Heart left ventricle (tissue), 16 donors: ENCODE data around the gene CYP26A1. TPM values are rescaled to one million over a fixed set of nuclear protein-coding genes. Genes with fewer than 3 reads are reported as not detected.

Experiments used
- ATAC-seq, 4 donors: fragments of 200-7000 bp; cut with Tn5 transposase; one replicate each; pipeline ENCODE4 v1.9.1; 2020 to 2022; ENCODE audit warnings: moderate library complexity in 4 of 4, mild to moderate bottlenecking in 3 of 4, moderate number of reproducible peaks in 1 of 4
- DNase-seq, 5 donors: peaks; one replicate each; pipeline ENCODE4 v3.0.0-alpha.2; 2020
- H3K27ac ChIP-seq, 12 donors: fragments of 200-600 bp; sonication (generic) in 4 of 12; one replicate each; pipeline versions ENCODE4 v1.5.0 to v1.8.0; 2016 to 2022; ENCODE audit warnings: mild to moderate bottlenecking in 2 of 12
- H3K27me3 ChIP-seq, 9 donors: fragments of 200-600 bp; sonication (generic) in 2 of 9; one replicate each; pipeline versions ENCODE4 v1.5.1 to v1.8.0; 2016 to 2022; ENCODE audit warnings: mild to moderate bottlenecking in 3 of 9
- H3K36me3 ChIP-seq, 9 donors: fragments of 200-600 bp; sonication (generic) in 2 of 9; one replicate each; pipeline versions ENCODE4 v1.5.0 to v1.8.0; 2018 to 2022; ENCODE audit warnings: mild to moderate bottlenecking in 2 of 9
- H3K4me1 ChIP-seq, 12 donors: fragments of 200-600 bp; sonication (generic) in 4 of 12; one replicate each; pipeline versions ENCODE4 v1.5.0 to v1.8.0; 2016 to 2022; ENCODE audit warnings: mild to moderate bottlenecking in 3 of 12
- H3K4me3 ChIP-seq, 12 donors: fragments of 200-600 bp; sonication (generic) in 4 of 12; one replicate each; pipeline versions ENCODE4 v1.5.0 to v1.8.0; 2017 to 2022; ENCODE audit warnings: mild to moderate bottlenecking in 9 of 12, moderate library complexity in 4 of 12
- H3K9me3 ChIP-seq, 12 donors: fragments of 200-600 bp; sonication (generic) in 4 of 12; one replicate each; pipeline versions ENCODE4 v1.5.0 to v1.8.0; 2016 to 2022; ENCODE audit warnings: mild to moderate bottlenecking in 1 of 12
- CTCF ChIP-seq, 12 donors: fragments of 200-600 bp; sonication (generic) in 4 of 12; IDR thresholded peaks; one replicate each; pipeline versions ENCODE4 v1.5.0 to v1.8.0; 2018 to 2022; ENCODE audit warnings: antibody characterized with exemption in 12 of 12, mild to moderate bottlenecking in 5 of 12
- POLR2A ChIP-seq, 2 donors: fragments of 450-650 bp; IDR thresholded peaks; one replicate each; pipeline ENCODE4 v1.6.1; 2017; ENCODE audit warnings: antibody characterized with exemption in 2 of 2, mild to moderate bottlenecking in 2 of 2, moderate library complexity in 2 of 2
- WGBS, 4 donors: extraction: QIAGEN DNeasy Blood & Tissue Kit in 2 of 4; methylation state at CpG; one replicate each; pipeline versions ENCODE4 v1.1.5 to v1.1.7; 2013 to 2018; 5-methylcytosine and 5-hydroxymethylcytosine counted together
- intact Hi-C, 10 donors: fragments of 100-400 bp; cut with DNase I; formaldehyde crosslinking; loops; one replicate each; pipeline versions ENCODE4 v1.11.1 to v1.14.2; 2022
- polyA plus RNA-seq, 2 donors: library from polyadenylated mRNA; stranded (reverse); fragments of 200-250 nt; gene quantifications; one replicate each; pipeline ENCODE4 v1.2.3, GENCODE V29; 2013
- total RNA-seq, 9 donors: library from RNA; depleted of rRNA in 2 of 9; stranded (reverse); fragments of >200 nt in 2 of 9; fragmentation: NEBNext Ultra II Directional in 3 of 9; extraction: Animal tissue kit (Norgen Biotek cat#: 25700) in 3 of 9; gene quantifications; one replicate each; pipeline versions ENCODE4 v1.1.0 to v1.2.4, GENCODE V29; 2016 to 2023
- donor health status: ischemic (EF 13 %, LVEDD 7.1; RV severe dilation, severe dysfunction).
- donor health status: healthy with polysubstance abuse.
- donor health status: DM: no; HTN: yes; CAD: no.
- donor health status: DM: no; HTN: no; CAD: no.
- donor health status: ischemic (EF 25% LVEDD 6.9; RV normal size, moderate dysfunction).
- donor health status: ischemic (EF 25% LVEDD 5.7; RV mildly dilated, moderate dysfunction).
- donor health status: healthy.
- donor health status: DM: yes; HTN: yes; CAD: no.
- donor health status: ischemic (EF 35%, LVEDD 5.7; RV mildly dilated, moderate dysfunction).
- donor health status: nonischemic (EF 11% LVEDD 7.7; RV severe dilation, severe dysfunction).
- donor health status: DM: yes; HTN: yes; CAD: no.
- donor health status: PGD.
- donor health status: ischemic (EF 29% LVEDD 5.4; RV normal size, mild dysfunction).
- donor health status: nonischemic (EF 23%, LVEDD 6.1; RV moderate dilation, normal function).

Gene CYP26A1
- total and polyA plus RNA-seq, 11 donors: not detected

- Histone ChIP-seq H3K36me3 (no peaks in the 10 kb centered on the region), H3K4me3 (no peak overlapping the region), H3K27me3 (peaks cover 0 to 5% (median 0%) of the 10 kb centered on the region in 9 donors), H3K9me3 (no peaks in the 10 kb centered on the region), H3K4me1 (no peaks in the 10 kb centered on the region), H3K27ac (no peak overlapping the region)
- intact Hi-C loops: no loop called here
- TF ChIP-seq POLR2A (IDR thresholded peaks at IDR 0.05) (no peak), CTCF (IDR thresholded peaks at IDR 0.05) (no peak)
- WGBS, 4 donors: 63 to 89% (median 86%) methylated on average over 2 of the region's 2 CpGs
- no peak for ATAC-seq
- no peak for DNase-seq
Observed at GRCh38 chr10:93090619-93091018, 16.9 kb downstream of the CYP26A1 start.

GRCh38 chr10:93091960-93092359 lies 18.3 kb downstream of the CYP26A1 start:
- no peak overlapping the region for H3K4me3 ChIP-seq
- intact Hi-C loops: no loop called here
- no peak for DNase-seq
- TF ChIP-seq CTCF (IDR thresholded peaks at IDR 0.05) (no peak), POLR2A (IDR thresholded peaks at IDR 0.05) (no peak)
- peaks cover 0 to 5% (median 0%) of the 10 kb centered on the region in 9 donors for H3K27me3 ChIP-seq
- H3K9me3 ChIP-seq: no peaks in the 10 kb centered on the region
- WGBS, 4 donors: 94 to 96% (median 95%) methylated on average over 3 of the region's 3 CpGs
- H3K36me3 ChIP-seq: no peaks in the 10 kb centered on the region
- H3K27ac ChIP-seq: no peak overlapping the region
- no peak for ATAC-seq
- H3K4me1 ChIP-seq: no peaks in the 10 kb centered on the region

- DNase-seq (no peak), ATAC-seq (no peak)
- no peak for TF ChIP-seq CTCF (IDR thresholded peaks at IDR 0.05)
- no peak for TF ChIP-seq POLR2A (IDR thresholded peaks at IDR 0.05)
- Histone ChIP-seq H3K9me3 (no peaks in the 10 kb centered on the region), H3K36me3 (no peaks in the 10 kb centered on the region), H3K27me3 (peaks cover 0 to 2% (median 0%) of the 10 kb centered on the region in 9 donors), H3K4me3 (no peak overlapping the region), H3K4me1 (no peaks in the 10 kb centered on the region), H3K27ac (no peak overlapping the region)
- intact Hi-C loops: no loop called here
- 29 to 69% (median 36%) methylated on average over 1 of the region's 1 CpG for WGBS, 4 donors
Observed at GRCh38 chr10:93095225-93095624, 21.5 kb downstream of the CYP26A1 start.

- intact Hi-C loops: no loop called here
- Histone ChIP-seq H3K9me3 (no peaks in the 10 kb centered on the region), H3K27me3 (peaks cover 0 to 2% (median 0%) of the 10 kb centered on the region in 9 donors), H3K4me1 (no peaks in the 10 kb centered on the region), H3K4me3 (no peak overlapping the region), H3K36me3 (no peaks in the 10 kb centered on the region), H3K27ac (no peak overlapping the region)
- DNase-seq (no peak), ATAC-seq (no peak)
- no peak for TF ChIP-seq CTCF (IDR thresholded peaks at IDR 0.05)
- TF ChIP-seq POLR2A (IDR thresholded peaks at IDR 0.05): no peak
- WGBS, 4 donors: 63 to 78% (median 74%) methylated on average over 4 to 5 of the region's 5 CpGs
Observed at GRCh38 chr10:93096901-93097300, 23.2 kb downstream of the CYP26A1 start.
